CD4-positive, alpha-beta T cell treated with Interleukin-15 for 1 hour (primary cell): ENCODE results near the gene MAP3K13.
"Not testable (repeated sequence)": the region's sequence is repeated elsewhere in the genome, so short reads cannot be mapped to it uniquely, and the experiment has no call there.

Source experiments
- DNase-seq: peaks from one replicate; pipeline ENCODE4 v3.0.0-alpha.2; 2020

Gene MAP3K13

DNA sequence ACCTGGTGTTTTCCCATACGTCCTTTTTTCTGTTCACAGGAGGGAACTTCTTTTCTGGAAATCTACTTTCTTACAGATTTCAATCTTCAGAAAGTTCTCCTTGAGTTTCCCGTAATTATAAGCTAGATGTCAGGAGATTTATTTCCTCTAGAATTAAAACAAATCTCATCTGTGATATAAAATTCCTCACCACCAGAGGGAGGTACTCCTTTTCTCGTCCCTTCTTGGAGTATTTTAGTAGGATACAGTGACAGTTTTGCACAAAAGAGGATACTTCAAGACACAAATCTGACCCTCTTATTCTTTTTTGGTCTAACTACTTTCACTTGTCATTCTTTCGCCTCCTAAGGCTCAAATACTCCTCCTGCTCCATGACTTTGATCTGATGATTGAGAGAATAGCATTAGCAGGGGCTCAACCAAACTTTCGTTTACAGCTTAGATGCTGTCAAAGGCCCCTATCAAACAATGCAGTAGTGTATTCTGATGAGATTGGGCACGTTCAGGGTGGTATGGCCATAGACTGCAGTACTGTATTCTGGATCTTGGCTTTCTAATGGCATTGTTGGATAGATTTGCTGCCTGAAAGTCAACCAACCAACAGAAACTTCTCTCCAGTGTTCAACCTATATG lies 97.9 kb downstream of the MAP3K13 start:
- no peak for DNase-seq

DNA sequence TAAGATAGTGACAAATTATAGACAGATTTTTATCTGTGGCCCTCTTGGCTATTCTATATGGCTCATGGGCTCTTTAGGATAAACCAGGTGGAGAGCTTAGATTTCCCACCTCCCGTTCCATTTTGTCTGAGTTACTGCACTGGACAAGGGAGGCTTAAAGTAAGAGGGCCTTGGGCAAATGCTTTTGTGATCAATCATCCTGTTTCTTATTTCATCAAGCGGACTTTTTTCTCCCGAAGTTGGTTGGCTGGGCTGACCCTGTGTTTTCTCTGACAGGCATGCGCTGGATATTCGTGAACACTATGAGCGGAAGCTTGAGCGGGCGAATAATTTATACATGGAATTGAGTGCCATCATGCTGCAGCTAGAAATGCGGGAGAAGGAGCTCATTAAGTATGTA lies 102.5 kb downstream of the MAP3K13 start:
- no peak for DNase-seq

DNA sequence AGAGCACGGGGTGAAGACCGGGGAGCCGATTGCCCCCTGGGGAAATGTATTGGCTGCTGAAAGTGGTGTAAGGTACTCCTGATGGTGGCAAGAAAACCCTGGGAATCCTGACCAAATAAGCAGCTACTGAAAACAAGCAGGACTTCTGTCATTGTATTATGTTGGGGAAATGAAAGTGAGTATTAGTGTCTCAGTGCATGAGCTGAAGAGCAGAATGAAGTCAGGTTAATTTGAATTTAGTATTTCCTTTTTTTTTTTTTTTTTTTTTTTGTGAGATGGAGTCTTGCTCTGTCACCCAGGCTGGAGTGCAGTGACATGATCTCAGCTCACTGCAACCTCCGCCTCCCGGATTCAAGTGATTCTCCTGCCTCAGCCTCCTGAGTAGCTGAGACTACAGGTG lies 103.2 kb downstream of the MAP3K13 start:
- not testable (repeated sequence) for DNase-seq

DNA sequence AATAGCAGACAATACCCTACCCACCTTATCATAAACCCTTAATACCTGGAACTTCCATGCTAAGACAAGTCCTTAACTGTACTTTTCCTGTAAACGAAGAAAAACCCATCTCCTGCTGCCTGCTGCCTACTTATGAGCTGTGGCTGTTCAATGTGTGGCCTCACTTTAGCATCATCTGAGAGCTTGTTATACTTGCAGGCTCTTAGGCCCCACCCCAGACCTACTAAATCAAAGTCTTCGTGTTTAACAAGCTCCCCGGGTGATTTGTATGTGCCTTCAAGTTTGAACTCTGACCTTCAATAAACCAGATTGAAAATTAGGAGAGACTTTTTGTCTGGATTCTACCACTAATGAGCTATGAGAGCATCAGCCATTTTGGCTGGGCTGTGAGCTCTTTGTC lies 106.6 kb downstream of the MAP3K13 start:
- no peak for DNase-seq

DNA sequence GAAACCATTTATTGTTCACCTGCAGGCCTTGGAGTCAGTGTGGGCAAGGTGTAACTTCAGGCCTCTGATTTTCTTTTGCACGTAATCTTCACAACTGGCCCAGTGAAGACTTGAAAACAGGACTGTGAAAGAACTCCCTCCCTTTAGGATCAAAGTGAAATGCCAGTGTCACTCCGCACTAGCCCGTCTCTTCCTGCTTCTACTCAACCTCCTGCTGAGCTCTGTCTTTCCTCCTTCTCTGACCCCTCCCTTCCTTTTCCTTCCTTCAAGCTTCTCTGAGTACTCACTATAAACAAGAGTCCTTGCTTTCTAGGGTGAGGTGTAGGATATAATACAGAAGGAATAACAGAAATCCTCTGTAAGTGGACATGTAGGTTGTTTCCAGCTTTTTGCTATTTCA lies 107.4 kb downstream of the MAP3K13 start:
- DNase-seq: no peak

DNA sequence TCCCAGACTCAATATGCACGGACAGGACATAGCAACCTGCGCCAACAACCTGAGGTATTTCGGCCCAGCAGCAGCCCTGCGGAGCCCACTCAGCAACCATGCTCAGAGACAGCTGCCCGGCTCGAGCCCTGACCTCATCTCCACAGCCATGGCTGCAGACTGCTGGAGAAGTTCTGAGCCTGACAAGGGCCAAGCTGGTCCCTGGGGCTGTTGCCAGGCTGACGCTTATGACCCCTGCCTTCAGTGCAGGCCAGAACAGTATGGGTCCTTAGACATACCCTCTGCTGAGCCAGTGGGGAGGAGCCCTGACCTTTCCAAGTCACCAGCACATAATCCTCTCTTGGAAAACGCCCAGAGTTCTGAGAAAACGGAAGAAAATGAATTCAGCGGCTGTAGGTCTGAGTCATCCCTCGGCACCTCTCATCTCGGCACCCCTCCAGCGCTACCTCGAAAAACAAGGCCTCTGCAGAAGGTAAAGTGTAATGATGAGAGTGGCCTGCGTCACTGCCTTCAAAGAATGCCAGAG lies 110.4 kb downstream of the MAP3K13 start:
- DNase-seq: no peak

DNA sequence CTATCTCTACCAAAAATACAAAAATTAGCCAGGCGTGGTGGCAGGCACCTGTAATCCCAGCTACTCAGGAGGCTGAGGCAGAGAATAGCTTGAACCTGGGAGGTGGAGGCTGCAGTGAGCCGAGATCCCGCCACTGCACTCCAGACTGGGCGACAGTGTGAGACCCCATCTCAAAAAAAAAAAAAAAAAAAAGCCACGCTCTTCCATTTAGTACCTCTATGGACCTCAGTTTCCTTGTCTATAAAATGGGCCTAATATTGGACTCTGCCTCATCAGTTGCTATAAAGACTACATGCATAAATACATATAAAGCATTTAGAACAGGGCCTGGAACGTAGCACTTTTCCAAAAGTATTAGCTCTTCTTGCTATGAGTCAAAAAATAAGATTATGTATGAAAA lies 112.0 kb downstream of the MAP3K13 start:
- DNase-seq: not testable (repeated sequence)

DNA sequence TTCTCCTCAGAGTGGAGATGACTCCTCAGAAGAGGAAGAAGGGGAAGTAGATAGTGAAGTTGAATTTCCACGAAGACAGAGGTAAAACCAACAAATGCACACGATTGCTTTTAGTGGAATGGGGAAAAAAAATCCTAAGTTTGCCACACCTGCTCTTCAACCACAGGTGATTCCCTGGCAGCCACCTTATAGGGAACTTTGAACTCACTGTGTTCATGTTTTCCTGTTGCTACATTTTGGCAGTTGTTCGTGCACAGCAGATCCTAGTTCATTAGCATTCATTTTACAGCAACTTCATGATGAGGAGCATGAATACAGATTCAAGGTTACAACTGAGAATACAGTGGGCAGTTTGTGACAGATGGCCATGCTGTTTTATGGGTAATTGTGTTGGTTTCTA lies 114.4 kb downstream of the MAP3K13 start:
- no peak for DNase-seq

DNA sequence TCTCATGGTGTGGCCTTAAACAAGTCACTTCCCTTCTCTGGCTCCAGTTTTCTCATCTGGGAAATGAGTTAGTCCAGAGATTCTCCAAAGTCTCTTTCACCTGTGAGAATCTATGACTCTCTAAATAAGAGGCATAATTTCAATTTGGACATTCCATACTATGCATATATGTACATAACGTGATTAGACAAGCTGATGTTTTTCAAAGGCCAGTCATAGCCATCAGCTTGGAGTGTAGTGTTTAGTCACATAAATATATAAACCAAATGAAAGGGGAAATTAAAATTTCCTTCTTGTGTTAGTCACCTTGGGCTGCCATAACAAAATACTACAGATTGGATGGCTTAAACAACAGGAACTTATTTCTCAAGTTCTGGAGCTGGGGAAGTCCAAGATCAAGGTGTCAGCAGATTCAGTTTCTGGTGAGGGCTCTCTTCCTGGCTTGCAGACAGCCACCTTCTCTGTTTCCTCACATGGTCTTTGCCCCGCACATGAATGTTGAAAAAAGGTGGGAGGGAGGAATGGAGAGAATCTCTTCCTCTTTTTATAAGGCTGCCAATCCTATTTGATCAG lies 116.5 kb downstream of the MAP3K13 start:
- no peak for DNase-seq

DNA sequence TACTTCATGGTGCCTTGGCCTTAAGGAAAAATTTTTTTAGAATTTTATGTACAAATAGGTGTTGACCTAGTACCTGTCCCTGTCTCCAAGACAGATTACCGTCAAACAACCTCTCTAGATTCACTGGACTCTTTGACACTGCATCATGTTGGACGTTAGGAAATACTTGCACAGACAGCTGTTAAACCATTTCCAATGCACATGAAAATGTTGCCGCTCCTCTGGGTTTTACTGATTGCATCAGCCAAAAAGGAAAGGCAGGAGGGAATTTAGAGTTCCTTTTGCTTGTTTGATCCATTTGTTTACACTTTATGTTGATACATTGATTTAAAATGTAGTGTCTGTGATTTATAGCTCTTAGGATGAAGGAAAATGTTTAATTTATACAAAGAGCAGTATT lies 121.4 kb downstream of the MAP3K13 start:
- no peak for DNase-seq

DNA sequence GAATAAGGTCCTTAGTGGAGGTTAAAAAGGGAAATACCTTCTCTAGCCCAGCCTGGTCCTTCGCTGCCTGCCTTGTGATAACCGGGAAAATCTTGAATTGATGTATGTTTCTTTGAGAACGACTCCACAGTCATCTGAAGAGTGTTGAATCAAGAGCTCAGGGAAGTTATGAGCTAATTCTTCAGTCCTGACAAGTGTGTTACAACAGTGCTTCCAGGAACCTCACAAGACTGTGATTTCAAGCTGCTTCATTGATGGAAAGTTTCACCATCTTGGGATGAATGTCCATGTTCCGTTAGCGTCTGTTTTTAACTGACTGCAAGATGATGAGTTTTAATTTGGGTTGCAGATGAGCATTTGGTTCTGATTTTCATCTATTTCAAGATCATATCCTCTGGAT lies 123.5 kb downstream of the MAP3K13 start:
- no peak for DNase-seq

DNA sequence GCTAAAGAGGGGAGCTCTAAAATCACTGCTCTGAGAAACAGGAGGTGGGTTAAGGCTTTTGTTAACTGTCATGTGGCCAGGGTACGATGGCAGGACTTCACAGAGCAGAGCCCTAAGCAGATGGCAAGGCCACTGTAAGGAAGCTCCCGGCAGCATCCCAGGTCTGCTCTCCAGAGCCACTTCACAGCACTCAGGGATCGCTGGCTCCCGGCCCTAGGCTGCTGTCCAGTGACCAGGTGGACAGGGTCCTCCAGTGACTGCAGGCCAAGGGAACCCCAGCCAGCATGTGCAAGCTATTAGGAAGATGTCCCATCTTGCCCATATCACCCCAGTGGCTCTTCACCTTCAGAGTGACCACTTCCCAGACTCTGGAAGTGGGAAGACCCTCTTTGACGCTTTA lies 125.5 kb downstream of the MAP3K13 start:
- no peak for DNase-seq

DNA sequence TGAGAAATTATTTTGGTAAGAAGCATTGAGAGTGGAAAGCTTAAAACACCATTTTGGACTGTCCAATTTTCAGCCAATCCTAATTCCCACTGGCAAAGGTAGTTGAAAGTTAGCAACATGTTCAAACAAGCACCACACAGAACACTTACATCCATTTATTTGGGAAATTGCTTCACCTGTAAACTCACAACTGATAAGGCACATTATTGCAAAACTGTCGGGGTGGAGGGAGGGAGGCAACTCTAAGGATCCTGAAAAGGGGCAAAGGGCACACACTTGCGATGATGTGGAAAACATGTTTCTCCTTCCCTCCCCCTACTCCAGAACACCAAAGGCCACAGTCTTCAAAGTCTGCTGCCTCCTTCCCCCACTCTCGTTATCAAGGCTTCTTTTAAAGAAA lies 126.5 kb downstream of the MAP3K13 start:
- DNase-seq: no peak

DNA sequence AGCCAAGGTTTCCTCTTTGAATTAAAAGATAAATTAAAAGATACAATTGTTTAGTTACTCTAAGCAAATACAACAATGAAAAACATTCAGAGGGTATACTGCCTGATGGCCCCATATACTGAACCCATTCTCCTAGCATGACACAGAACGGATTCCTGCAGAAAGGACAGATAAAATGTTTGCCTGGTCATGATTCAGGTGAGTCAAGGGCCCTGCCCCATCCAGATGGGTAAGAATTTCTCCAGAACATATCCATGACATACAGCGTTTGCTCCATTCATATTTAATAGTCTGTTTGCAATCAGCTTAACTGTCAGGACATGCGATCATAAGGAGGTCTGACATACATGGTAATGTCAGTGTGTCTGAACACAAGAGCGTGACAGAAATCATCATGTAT lies 127.3 kb downstream of the MAP3K13 start:
- no peak for DNase-seq

DNA sequence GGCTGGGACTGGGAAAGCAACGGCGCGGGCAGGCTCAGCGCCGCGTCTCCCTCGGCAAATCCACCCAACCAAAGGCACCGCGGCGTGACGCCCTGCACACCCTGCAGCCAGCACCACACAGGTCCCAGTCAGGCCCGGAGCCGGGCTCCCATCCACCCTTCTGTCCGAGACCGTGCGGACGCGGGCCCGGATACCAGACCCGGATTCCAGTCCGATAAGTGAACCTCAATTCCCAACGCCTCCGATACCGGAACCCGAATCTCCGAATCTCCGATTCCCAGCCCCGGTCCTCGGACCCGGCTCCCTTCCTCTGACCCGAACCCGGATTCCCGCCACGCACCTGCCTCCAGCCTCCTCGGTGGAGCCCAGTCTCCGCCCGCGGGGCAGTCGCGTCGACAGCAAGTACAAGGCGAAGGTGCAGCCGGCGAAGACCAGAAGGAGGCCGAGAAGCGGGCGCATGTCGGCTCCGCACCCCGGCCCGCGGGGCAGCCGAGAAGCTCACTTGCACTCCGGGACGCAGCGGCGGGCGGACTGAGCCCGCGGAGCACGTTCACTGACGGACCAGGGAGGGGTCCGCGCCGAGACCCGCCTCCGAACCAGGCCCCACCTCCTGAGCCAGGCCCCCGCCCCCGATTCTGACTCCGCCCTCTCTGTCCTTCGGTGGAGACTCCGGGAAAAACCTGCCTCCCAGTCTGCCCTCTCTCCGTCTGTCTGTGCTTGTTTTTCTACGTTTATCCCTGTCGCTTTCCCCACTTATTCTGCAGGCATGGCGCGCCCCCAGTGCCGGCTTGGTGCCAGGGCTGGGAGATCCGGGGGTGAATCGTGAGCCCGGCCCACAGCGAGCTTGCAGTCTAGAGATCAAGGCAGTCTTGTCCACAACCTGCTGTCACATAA lies 135.8 kb downstream of the MAP3K13 start, which contains the start of gene TMEM41A:
Gene TMEM41A, minus strand, starts transcription at position 533 of the 894 bp plus-strand sequence. Its CDS starts 74 bp downstream, at position 459.
- DNase-seq: peak; percentile 87

DNA sequence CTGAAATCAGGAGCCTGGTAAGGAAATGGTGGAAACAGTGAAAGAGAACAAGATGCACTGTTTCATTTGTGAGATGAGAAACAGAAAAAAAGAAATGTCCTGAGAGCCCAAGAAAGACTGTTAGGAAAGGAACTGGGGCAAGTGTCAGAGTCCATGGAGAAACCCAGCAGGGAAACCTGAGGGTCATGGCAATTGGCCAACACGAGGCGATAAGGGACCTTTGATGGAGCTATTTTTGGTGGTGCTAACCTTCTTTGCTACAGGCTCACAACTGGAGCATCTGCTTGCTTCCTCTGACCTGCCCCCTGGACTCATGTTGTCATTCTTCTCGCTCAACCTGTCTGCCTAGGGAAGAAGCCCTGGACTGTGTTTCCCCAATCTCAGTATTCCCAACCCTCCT lies 140.1 kb downstream of the MAP3K13 start:
- DNase-seq: no peak

DNA sequence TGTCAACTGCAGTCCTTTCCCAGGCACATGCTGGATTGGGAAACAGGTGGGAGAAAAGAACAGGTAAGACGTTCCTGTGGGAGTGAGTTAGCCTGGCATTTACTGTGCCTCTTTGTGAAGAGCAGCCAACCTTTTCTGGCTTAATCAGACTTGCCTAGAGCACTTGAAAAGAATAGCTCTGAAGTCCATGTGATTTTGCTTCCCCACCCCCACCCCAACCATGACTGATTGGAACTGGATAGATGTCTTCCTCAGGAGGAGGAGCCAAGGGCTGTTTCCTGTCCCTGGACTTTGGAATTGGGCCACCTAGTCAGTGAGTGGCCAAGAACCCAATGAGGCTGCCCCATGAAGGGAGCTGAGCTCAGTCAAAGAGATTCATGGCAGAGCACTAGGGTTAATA lies 140.6 kb downstream of the MAP3K13 start:
- no peak for DNase-seq

DNA sequence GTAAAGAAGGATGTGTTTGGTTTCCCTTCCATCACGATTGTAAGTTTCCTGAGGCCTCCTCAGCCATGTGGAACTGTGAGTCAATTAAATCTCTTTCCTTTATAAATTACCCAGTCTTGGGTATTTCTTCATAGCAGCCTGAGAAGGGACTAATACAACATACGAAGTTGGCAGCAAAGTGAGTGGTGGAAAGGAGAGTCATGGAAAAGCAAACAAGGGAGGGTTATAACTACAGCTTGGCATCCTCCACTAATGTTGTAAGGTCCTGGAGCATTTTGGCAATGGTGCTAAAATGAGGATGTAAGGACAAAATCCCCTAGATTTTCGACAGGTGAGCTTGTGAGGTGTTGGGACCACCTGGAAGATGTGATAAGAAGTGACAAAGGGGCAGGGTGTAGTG lies 141.7 kb downstream of the MAP3K13 start:
- no peak for DNase-seq

DNA sequence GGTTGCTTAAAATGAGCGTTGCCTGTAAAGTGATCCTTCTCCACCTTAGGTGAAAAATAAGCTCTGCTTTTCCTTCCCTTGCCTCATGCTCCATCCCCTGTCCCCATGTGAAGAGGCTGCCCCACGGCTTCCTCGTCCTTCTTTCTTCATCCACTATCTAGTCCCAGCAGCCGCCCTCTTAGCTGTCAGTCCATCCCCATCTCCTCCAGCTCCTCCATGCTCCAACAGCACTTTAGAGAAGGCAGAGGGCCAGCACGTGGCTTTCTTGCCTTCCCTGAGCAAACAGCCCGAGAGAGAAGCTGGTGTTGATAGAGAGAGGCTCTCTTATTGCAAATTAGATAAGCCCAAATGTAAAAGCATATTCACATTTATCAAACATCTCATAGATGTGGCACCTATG lies 144.9 kb downstream of the MAP3K13 start:
- no peak for DNase-seq

DNA sequence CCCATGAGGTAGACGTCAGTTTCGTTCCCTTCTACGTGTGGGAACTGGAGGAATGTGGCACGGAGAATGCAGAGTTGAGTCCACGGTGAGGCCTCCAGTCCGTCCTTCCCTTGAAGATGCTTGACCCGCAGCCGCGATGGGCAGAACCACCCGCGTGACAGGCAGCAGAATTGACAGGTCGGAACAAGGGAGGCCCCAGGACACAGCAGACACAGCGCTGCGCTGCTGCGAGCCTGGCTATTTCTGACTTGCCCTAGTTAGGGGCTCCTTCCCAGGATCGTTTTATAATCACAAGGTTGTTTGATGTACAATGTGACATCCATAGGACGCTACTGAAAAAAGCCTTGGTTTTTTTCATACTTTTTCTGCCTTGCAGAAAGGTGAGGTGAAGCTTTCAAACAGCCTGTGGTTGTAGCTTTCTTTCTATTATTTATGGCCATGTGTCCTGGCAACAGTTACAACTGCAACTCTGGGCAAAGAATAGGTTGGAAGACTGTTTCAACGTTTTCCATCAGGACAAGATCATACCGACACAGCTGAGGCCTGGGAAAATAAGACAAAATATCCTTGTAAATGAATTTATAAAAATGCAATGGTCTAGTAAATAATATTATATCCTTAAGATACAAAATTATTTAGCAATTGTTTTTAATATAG lies 145.5 kb downstream of the MAP3K13 start:
- DNase-seq: no peak

DNA sequence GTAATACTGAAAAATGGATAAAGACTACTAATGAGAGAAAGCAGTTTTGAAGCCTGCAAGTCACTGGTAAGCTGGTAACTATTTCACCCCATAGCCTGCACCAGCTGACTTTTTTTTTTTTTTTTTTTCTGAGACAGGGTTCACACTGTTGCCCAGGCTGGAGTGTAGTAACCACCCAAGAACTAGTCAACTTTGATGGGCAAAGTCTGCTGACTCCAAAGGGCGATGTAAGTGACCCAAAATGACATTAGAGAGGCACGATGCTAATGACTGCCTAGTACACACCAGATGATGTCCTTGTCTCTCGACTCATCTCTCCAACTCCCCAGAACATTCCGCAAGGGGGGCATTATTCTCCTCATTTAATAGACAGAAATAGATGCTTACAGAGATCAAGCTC lies 148.8 kb downstream of the MAP3K13 start:
- DNase-seq: no peak

DNA sequence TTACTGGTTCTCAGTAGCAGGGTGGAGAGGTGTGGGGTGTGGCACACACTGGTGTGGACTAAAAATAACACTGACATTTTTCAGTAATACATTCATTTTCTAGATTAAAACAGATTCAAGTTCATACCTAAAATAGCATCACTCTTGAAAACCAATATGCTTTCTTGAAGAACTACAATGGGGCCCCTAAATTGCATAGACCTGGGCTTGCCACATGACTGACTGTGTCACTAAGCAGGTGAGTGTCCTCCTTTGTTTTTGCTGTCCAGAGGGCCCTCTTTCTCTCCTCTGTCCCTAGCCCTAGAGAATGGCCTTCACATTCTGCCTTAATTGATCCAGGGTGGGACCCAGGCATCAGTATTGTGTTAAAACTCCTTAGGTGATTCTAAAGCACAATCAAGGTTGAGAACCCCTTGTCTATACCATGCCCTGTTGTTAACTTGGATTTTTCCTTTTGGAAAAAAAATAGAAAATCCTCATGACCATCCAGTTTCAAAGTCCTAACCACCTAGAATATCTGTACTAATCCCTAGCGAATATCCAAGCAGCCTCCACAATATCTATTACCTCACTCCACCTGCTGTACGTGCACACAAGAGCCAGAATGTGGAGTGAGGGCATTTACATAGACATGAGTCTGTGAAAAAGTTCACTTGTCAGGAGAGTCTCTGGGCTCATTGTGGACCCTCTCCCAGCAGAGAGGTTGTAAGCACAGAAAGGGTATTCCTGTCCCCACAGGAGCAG lies 154.6 kb downstream of the MAP3K13 start:
- no peak for DNase-seq

DNA sequence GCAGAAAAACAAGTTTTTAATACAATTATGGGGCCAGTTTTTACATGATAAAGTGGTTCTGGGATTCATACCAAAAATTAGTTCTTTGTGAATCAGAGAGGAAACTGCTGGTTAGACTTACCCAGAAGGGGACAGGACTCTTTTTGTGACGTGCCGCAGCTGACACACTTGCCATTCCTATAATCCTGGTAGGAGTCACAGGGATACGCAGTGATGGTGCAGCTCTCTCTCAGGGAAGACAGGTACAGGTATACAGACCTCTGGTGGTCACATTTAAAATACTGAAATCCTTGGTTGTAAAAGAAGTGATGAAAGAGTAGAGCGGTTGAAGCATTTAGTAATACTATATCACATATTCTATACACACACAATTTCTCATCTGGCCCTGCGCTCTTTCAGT lies 156.1 kb downstream of the MAP3K13 start:
- DNase-seq: no peak
